NCI-H146 treated with DMSO at 0.1 percent for 48 hours (cell line): ENCODE results near the gene CA10.

ENCODE experiments used
- DNase-seq: peaks from one replicate; lab custom pipeline; 2025; ENCODE audit not compliant: unreplicated experiment; lab: John Stamatoyannopoulos, UW

CA10 gene

GRCh38 chr17:51611585-51611984, 546.9 kb downstream of the CA10 start:
- DNase-seq: no peak

DNA sequence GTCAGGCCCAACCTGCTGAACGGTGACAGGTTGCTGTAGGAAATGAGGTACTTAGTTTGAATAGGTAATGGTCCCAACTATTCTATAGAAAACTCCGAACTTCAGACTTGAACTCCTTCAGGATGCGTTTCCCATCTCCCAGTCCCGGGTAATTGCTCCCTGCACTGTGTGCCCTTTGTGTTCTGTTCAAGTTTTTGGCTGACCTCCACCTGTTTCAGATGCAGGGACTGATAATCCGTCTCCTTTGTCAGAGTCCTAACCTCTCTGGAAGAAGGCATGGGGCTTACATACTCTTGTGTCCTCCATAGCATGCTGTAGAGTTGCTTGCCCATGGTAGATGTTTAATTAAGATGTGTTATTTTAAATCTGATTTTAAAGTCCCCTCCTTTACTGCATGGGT, 547.7 kb downstream of the CA10 start:
- no peak for DNase-seq

DNA sequence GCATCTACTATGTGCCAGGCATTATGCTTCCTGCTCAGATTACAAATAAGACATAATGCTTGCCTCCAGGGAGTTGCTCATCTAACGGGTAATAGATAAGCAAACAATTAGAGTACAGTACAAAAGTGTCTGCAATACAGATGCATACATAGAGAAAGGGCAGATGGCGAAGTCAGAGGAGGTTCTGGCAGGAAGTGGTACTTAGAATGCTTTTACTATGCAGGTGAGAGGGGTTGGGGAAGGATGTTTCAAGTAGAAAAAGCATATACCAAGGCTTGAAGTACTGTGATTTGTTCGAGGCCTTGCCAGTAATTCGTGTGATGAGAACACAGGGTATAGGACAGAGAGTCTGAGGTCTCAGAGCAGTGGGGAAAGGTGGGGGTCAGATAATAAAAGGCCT, 548.4 kb downstream of the CA10 start:
- no peak for DNase-seq

- no peak for DNase-seq
Observed at GRCh38 chr17:51608251-51608933, 550.1 kb downstream of the CA10 start.

DNA sequence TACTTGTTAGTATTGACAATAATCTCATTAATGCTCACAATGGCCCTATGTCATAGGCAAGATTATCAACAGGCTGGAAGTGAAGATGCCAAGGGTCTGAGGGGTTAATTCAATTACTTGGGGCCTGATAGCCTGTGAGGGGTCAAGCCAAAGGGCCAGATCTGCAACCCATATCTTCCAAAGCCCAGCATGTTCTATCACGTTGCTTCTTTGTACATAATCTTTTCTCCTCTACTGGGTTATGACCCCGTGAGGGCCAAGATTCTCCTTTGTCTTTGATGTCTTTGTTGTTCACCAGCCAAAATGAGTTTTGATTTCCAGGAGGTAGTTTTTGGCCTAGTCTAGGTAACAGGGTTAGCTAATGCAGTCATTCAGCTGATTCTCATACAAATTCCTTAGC, 551.0 kb downstream of the CA10 start:
- DNase-seq: no peak

GRCh38 chr17:51604299-51605020, 554.1 kb downstream of the CA10 start:
- DNase-seq: no peak

DNA sequence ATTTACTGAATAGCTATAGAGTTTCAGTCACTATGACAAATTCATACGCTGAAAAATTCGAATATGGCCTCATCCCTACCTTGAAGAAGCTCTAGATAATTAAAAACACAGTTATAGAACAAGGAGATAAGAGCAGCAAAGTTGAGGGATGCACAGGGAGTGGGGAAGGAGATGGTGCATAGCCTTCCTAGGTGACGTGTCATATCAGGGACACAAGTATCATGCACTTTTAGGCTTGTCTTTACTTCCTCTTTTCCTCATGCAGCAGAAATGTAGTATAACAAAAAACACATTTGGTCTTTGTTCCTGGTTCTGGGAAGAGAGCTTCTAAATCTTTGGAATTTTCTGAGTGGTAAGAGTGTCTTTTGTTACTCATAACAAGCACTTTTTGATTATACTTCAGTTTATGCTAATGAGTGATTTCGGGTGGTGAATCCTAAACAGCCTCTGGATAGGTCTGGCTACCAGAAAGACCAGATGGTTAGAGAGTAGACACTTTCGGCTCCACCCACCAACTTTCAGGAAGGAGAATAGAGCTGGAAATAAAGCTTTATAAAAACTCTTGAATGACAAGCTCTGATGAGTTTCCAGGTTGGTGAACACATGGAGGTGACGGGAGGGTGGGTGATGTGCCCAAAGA, 556.8 kb downstream of the CA10 start:
- DNase-seq: no peak

GRCh38 chr17:51598824-51599223, 559.7 kb downstream of the CA10 start:
- no peak for DNase-seq

DNA sequence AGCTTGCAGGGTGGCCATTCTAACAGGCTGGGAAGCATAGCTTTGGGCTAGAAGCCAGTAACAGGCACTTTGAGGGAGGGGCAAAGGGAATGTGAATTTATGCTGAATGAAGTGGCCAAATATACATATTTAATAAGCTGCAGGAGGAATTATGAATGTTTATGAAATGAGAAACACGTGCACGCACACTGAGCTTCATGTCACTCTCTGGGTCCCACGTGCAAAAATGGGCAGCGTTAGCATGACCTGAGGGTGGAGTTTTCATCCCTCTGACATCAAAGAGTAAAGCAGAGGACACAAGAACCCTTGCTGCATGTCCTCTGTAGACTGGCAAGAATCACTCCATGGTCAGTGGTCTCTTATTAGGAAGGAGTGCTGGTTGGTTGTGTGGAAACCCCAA, 561.2 kb downstream of the CA10 start:
- DNase-seq: no peak

DNA sequence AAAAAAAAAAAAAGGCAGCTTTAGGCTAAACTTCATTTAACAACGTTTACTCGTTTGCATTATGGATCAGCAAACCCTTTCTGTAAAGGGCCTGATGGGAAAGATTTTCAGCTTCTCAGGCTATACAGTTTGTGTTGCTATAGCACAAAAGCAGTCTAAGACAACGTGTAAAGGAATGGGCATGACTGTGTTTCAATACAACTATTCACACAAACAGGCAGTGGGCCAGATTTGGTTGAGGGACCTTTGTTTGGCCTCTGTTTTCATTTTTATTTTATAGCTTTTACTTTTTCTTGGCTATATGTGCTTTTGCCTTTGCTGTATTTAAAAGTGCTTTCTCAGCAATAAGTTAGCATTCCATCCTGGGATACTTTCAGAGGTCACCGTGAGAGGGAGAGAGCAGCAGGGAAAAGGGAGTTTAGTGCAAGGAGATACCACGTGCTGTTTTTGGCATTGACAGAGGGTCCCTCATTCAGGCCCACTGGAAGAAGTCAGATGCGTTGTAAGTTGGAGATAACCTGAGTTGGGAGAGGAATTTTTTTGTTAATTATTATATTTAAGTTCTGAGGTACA, 562.6 kb downstream of the CA10 start:
- no peak for DNase-seq

DNA sequence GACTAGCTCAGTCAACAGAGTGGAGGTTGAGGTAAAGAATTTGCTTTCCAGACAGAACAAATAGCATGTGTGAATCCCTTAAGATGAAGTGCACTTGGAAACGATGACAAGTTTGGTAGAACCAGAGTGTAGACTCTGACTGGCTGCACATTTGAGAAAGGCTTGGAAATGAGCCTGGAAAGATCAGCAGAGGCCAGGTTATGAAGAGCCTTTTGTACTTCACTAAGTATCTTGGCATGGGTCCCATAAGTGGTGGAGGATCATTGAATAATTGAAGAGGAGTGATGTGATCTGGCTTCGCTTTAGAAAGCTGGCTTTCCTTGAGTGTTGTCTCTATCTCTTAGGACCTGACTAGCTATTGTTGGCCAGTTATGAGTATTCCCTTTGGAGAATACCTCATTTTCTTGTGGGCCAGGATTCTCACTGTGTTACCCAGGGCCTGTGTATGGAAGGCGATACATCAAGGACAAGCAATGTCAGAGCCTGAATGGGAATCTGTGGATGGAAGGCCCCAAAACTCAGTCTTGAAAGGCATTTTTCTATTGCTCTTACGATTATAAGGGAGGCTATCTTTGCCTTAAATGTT, 568.4 kb downstream of the CA10 start:
- DNase-seq: no peak

DNA sequence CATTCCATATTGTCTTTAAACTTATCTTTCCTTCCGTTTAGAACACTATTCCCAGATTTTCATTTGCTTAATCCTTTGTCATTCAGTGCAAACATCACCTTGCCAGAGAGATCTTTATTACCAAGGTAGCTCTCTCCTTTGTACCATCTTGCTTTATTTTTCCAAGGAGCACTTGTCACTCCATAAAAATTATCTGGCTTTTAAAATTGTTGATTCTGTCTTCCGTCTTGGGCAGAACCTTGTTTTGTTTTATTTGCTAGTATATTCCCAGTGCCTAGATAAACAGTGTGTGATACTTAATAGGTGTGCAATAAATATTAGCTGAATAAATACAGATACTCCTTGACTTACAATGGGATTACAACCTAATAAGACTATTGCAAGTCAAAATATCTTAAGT, 570.5 kb downstream of the CA10 start:
- DNase-seq: no peak

DNA sequence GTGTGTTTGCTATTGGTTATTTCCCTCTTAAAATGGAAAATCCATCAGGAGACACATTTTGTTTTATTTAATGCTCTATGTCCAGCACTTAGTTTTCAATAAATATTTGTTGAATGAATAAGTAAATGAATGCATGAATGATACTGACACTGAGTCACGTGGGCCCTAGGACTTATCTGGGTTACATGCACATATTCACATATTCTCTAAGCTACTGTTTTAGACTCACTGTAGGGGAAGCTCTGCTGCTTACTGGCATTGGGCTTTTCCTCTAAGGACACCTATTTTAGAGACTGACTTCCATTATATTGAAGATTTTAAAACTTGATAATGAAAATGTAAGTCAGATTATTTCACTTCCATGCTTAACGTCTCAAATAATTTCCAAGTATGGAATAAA, 571.0 kb downstream of the CA10 start:
- DNase-seq: no peak

GRCh38 chr17:51585514-51586104, 572.9 kb downstream of the CA10 start:
- no peak for DNase-seq

DNA sequence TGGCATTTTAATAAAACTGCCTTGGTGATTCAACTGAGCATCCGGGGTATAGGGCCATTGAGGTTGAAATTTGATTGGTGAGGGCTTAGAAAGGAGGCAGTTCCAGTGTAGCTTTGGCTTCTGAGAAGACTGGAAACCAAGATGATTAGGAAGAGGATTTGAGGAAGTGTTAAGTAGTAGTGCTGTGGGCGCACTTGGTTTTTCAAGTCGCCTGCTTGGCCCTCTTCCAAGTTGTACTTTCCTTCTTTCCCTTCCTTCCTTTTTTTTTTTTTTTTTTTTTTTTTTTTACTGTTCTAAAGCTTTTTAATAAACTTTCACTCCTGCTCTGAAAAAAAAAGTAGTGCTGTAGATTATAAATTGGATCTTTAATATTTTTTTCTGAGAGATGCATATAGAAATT, 577.6 kb downstream of the CA10 start:
- no peak for DNase-seq
